ENCODE measurements around the gene FAAP100.
"Not testable (repeated sequence)": the region's sequence is repeated elsewhere in the genome, so short reads cannot be mapped to it uniquely, and the experiment has no call there.

FAAP100 gene

GRCh38 chr17:81537343-81537855 lies 14.8 kb downstream of the FAAP100 start:
- DNase-seq = peak; percentile 58

- no peak for DNase-seq
Observed at GRCh38 chr17:81536299-81537290, 15.6 kb downstream of the FAAP100 start.

GRCh38 chr17:81535480-81536298 lies 16.5 kb downstream of the FAAP100 start:
- no peak for DNase-seq

- no peak for DNase-seq
Observed at GRCh38 chr17:81535007-81535328, 17.2 kb downstream of the FAAP100 start.

- no peak for DNase-seq
Observed at GRCh38 chr17:81534157-81535006, 17.8 kb downstream of the FAAP100 start.

GRCh38 chr17:81533339-81534141 lies 18.6 kb downstream of the FAAP100 start:
- DNase-seq = no peak

GRCh38 chr17:81532490-81533287 lies 19.5 kb downstream of the FAAP100 start:
- no peak for DNase-seq

- DNase-seq = not testable (repeated sequence)
Observed at GRCh38 chr17:81531998-81532404, 20.2 kb downstream of the FAAP100 start.

GRCh38 chr17:81531013-81531412 lies 21.1 kb downstream of the FAAP100 start:
- DNase-seq = not testable (repeated sequence)

GRCh38 chr17:81529437-81529803 lies 22.7 kb downstream of the FAAP100 start:
- DNase-seq = no peak

GRCh38 chr17:81528651-81529436 lies 23.3 kb downstream of the FAAP100 start:
- no peak for DNase-seq

GRCh38 chr17:81528384-81528650 lies 23.8 kb downstream of the FAAP100 start:
- no peak for DNase-seq

- no peak for DNase-seq
Observed at GRCh38 chr17:81527591-81528383, 24.4 kb downstream of the FAAP100 start, which contains the start of gene FSCN2. FSCN2 (plus strand) TSS chr17:81528377; CDS start chr17:81528532, 155 bp downstream.

- no peak for DNase-seq
Observed at GRCh38 chr17:81526662-81527571, 25.2 kb downstream of the FAAP100 start.

- DNase-seq = no peak
Observed at GRCh38 chr17:81524865-81525159, 27.3 kb downstream of the FAAP100 start.

- no peak for DNase-seq
Observed at GRCh38 chr17:81524039-81524864, 27.9 kb downstream of the FAAP100 start.

- no peak for DNase-seq
Observed at GRCh38 chr17:81523402-81524038, 28.6 kb downstream of the FAAP100 start.

All from CD4-positive, alpha-beta T cell treated with Interleukin-15 for 1 hour (primary cell).